GM18907 (cell line): ENCODE measurements around the gene TRPM2.

Source experiments
- ATAC-seq: cut with Tn5 transposase; IDR thresholded peaks from one replicate; pipeline ENCODE4 v1.9.1; 2021; ENCODE audit warnings: mild to moderate bottlenecking, moderate library complexity; ENCODE audit not compliant: unreplicated experiment

Gene TRPM2

GRCh38 chr21:44353191-44353970, at the start of gene TRPM2:
Gene TRPM2, plus strand, starts transcription at chr21:44353621. Its CDS starts 80 bp downstream, at chr21:44353701.
- peak; percentile 54 for ATAC-seq

- ATAC-seq, result no peak
Measured at GRCh38 chr21:44304011-44304616, 49.3 kb upstream of the TRPM2 start.

GRCh38 chr21:44304877-44305293, 48.5 kb upstream of the TRPM2 start:
- no peak for ATAC-seq

GRCh38 chr21:44305691-44306090, 47.7 kb upstream of the TRPM2 start:
- no peak for ATAC-seq

- ATAC-seq, result no peak
Measured at GRCh38 chr21:44306936-44307704, 46.3 kb upstream of the TRPM2 start.

- ATAC-seq, result no peak
Measured at GRCh38 chr21:44310628-44311507, 42.6 kb upstream of the TRPM2 start.

GRCh38 chr21:44312089-44312488, 41.3 kb upstream of the TRPM2 start:
- ATAC-seq, result no peak

GRCh38 chr21:44312716-44313115, 40.7 kb upstream of the TRPM2 start:
- ATAC-seq, result no peak

- no peak for ATAC-seq
Measured at GRCh38 chr21:44313451-44313850, 40.0 kb upstream of the TRPM2 start.

GRCh38 chr21:44314128-44314527, 39.3 kb upstream of the TRPM2 start:
- no peak for ATAC-seq

GRCh38 chr21:44314561-44314960, 38.9 kb upstream of the TRPM2 start:
- ATAC-seq, result no peak

- ATAC-seq, result no peak
Measured at GRCh38 chr21:44315691-44316203, 37.7 kb upstream of the TRPM2 start.

GRCh38 chr21:44316277-44316900, 37.0 kb upstream of the TRPM2 start:
- ATAC-seq, result no peak

GRCh38 chr21:44317241-44317782, 36.1 kb upstream of the TRPM2 start:
- no peak for ATAC-seq

GRCh38 chr21:44317871-44318270, 35.5 kb upstream of the TRPM2 start:
- no peak for ATAC-seq

GRCh38 chr21:44318489-44319285, 34.7 kb upstream of the TRPM2 start:
- ATAC-seq, result no peak

GRCh38 chr21:44319407-44320065, 33.9 kb upstream of the TRPM2 start:
- no peak for ATAC-seq

GRCh38 chr21:44320847-44321246, 32.6 kb upstream of the TRPM2 start:
- ATAC-seq, result no peak
